HG02840 (cell line): ENCODE data around the gene HLF.

Experiments used
- ATAC-seq: cut with Tn5 transposase; IDR thresholded peaks from one replicate; pipeline ENCODE4 v1.9.1; 2021; ENCODE audit warnings: mild to moderate bottlenecking, moderate library complexity, moderate number of reproducible peaks; ENCODE audit not compliant: unreplicated experiment, low FRiP score

HLF gene

DNA sequence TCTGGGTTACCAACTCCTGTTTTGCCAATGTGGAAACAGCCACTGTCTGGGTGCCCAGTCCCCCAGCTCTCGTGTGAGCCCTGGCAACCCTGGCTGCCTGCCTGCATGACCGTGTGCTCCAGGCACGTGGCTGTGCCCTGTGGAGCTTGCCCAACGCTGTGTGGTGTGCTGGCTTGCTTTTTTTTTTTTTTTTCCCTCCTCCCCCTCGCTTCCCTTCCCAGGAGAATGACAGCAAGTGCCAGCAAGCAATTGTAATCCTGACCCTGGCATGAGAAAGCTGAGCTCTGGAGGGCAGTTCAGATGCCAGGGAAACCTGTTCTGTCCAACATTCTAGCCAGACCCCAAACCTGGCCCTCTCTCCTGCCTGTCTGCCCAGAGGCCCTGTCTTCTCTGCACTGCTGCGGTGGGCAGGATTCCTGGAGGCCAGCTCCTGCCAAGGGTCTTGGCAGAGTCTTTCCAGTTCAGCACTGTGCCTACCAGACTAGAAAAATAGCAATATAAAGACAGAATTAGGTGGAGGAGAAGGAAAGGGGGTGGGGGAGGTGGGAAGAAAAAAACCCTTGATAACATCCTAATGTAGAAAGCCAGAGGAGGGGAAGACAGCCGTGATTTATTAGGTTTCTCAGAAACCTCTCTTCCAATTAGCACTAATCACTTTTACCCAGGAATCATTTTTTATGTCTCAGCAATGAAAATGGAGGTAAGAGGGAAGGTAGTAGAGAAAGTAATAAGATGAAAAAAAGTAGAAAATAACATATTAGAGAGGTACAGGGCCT lies 9.0 kb downstream of the HLF start:
- no peak for ATAC-seq

DNA sequence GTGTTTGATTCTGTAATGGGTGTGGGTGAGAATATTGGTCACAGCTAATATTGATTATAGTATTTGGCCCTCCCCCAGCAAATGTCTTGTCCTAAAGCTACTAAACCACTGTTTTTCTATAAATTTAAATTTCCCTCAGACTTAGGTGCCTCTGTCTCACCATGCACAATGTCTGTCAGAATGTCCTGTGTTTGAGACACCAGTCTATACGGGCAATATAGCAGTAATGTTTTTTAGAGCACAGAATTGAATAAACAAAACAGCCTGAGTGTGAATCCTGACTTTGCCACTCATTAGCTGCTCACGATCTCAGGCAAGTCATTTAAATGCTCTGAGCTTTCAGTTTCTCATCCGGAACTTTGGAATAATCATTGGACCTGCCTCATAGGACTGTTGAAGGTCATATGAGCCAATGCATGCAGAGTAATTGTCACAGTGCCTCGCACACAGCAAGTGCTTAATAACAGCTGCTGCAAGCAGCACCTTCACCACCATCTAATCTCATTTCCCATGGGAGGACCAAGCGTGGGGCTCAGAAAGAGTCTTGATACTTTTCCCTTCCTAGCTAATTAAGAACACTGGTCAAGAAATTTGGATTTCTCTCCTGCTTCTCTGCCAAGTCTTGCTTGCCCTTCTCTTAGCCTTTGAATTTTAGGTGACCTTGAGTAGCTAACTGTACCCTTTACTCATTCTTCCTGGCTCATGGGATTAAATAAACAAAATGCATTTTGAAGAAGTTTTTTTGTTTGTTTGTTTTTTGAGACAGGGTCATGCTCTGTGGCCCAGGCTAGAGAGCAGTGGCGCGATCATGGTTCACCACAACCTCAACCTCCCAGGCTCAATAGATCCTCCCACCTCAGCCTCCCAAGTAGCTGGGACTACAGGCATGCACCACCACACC lies 9.8 kb downstream of the HLF start:
- no peak for ATAC-seq

DNA sequence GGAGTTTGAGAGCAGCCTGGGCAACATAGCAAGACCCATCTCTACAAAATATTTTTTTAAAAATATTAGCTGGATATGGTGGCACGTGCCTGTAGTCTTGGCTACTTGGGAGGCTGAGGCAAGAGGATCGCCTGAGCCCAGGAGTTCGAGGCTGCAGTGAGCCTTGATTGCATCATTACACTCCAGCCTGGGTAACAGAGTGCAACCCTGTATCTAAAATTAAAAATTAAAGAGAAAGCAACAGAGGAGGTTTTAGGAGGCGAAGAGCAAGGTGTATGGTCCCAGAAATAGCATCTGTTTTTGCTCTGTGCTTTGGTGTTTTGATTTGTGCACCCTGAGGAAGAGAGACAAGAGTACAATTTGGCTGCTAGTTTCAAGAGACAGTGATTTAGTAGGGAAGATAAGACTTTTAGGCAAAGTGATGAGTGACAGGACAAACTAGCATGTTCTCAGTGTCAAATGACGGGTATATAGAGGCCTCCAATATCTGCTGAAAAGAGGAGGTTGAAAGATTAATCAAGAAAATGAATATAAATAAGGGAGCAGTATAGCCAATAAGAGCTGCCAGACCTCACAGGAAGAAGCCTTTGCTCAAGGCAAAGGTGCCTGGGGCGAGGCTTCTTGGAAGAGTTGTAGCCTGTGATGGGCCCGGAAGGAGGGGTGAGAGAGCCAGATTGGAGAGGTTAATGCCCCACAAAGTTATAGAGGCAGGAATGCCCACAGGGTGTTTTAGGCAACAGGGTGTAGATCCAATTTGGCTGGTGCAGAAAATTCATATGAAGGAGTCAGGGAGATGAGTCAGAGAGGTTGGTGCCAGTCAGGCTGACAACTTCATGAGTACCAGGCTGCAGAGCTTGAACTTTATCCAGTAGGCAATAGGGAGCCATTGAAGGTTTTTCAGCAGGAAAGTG lies 11.4 kb downstream of the HLF start:
- ATAC-seq, result no peak

DNA sequence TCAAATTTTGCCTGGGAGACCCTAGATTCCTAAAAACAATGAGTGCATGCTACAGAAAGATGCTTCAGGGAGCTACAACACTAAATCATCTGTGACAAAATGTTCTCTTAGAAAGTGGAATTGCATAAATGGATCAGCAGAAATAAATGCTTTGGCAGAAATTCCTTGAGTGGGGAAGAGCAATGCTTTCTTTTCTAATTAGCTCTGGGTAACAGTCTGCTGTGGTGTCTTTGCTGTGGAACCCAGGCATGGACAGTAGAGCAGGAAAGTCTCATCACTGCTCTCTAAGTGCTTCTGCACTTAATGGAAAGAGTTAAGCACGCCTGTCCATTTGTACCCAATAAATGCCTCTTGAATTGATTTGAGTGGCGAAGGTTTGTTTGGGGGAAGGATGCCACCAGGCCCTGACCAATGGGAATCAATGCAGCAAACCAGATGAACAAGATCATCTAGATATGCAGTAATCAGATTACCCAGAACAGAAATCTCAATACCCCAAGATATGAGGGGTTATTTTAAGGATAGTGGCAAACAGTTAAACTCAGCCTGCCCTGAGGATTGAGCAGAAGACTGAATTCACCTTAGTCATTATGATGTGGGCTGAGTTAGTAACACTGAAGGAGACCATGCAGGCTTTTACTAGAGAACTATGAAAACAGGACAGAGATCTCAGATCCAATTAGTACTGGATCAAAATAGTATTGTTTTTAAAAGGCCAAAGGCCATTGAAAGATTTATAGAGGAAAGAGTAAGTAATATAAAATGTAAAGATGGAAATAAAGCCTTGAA lies 13.6 kb downstream of the HLF start:
- no peak for ATAC-seq

DNA sequence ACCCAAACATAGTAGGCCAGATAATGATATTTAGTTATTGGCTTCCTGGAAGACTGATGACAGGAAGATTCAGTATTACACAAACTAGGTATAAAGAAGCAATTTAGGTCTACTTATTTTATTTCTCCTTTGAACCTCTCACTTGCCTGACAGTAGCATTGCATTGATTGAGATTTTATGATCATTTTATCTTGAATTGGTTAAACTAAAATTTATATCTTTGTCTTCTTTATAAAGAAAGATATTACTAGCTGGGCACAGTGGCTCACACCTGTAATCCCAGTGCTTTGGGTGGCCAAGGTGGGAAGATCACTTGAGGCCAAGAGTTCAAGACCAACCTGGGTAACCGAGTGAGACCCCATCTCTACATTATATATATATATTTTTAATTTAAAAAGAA lies 14.4 kb downstream of the HLF start:
- ATAC-seq, result no peak

DNA sequence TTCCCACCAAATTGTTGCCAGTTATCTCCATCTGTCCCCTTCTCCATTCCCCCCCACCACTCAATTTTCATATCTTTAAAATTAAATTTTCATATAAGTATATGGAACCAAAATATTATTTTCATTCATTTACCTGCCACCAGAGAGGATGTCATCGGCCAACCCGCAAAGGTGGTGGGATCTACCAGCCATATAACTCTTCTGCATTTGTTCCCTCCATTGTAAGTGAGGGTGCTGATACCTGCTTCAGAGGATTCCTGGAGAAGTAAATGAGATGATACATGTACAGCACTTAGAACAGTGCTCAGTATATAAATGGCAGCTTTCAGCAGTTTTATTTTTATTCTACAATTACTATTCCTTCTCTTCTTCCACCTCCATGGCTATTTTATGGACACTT lies 15.0 kb downstream of the HLF start:
- no peak for ATAC-seq

DNA sequence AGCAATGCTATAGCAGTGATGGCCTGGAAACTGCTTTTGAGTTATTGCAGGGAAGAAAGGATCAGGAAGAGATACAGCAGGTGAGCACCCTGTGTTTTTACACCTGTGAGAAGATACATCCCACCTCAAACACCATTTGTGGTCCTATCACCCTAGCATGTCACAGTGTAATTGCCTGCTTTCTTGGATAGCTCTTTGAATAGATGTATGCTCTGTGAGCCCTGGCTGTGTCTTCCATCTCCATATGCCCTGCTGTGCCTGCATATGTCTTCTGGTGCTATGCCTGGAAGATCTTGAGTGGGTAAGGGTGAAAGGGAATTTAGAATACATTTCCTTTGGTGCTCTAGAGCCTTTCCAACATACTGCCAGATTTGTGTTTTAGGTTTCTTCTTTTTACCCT lies 15.5 kb downstream of the HLF start:
- ATAC-seq, result no peak

DNA sequence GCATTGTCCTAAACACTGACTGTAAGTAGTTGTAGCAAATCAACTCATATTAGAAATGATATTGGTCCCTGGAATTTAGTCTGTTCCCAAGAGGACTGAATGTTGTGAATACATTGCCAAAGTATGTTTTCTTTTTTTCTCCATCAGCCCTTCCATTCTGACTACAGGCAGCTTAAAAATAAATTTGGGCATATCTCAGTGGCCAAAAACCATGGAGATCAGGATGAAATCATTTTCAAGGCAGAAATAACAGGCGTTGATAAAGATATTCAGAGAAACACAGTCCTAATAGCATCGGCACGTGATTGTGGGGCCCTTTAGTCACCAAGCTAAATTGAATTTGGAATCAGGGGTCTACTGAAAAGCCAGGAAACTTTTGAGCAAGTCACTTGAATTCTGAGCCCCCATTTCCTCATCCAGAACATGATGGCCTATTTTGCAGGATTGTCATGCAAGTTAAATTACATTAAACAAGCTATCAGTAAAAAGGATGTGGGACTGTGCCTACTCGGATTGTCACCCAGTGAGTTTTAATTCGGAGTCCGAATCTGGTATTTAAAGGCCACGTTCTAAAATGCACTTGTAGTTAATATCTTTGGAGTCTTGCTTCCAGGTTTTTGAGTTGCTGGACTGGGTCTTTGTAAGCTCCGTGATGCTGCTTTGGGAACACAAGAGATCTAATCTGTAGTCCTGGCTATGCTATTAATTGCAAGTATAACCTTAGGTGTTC lies 17.1 kb downstream of the HLF start:
- no peak for ATAC-seq

DNA sequence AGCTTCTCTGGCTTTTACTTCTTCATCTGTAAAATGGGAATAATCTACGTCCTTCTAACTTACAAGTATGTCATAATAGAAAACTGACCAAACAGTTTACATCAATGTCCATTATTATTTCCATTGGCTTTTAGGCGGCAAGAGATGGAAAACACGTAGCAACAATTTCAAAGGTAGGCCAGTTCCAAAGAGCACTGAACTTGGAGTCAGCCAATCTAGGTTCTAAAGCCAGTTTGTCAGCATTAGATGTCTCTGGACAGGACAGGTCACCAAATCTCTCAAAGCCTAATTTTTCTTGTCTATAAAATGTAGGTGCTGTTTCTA lies 17.6 kb downstream of the HLF start:
- ATAC-seq, result no peak

DNA sequence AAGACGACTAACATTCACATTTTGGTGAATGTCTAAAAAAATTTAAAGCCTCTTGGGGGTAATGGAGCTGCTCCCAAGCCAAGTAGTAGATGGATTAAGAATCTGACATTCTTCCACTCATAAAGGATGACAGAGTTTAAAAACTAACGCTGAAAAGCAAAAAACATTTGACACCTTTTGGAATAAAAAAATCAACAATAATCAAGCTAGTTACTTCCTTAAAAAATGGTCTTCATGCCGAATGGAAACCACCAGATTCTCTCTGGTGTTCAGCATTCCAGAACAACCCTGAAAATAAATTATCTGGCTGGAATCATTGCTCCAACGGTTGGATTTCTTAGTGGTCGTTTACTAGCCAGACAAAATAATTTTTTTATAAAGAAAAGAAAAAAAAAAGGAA lies 18.0 kb downstream of the HLF start:
- ATAC-seq, result no peak

DNA sequence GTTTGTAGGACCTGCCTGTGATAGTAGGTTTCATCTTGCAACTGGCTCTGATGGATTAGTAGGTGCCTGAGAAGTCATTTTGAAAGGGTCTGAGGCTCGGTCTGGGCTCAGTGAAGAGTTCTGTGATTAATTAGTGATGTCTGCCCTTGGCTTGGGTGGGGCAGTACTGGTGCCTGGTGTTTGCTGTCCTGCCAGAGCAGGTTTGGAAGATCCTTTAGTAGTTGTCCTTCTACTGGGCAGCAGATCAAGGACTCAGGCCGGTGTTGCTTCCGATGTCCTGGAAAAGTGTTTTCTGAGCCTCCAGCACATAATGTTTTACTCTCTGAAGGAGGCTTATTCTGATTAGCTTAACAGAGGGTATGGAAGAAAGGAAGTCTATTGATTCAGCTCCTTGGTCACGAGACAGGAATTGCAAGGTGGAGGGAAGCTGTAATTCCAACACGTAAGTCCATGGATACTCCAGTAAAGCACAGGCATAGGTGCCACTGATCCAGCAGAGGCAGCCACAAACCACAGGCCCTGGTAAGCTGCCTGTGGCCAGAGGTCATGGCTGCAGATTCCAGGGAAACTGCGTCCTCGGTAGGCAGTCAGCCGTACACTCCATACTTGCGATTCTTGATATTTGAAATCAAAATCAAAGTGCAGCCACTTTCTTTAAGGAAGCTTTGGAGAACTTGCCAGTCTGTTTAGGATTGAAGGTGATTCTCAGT lies 18.7 kb downstream of the HLF start:
- no peak for ATAC-seq

DNA sequence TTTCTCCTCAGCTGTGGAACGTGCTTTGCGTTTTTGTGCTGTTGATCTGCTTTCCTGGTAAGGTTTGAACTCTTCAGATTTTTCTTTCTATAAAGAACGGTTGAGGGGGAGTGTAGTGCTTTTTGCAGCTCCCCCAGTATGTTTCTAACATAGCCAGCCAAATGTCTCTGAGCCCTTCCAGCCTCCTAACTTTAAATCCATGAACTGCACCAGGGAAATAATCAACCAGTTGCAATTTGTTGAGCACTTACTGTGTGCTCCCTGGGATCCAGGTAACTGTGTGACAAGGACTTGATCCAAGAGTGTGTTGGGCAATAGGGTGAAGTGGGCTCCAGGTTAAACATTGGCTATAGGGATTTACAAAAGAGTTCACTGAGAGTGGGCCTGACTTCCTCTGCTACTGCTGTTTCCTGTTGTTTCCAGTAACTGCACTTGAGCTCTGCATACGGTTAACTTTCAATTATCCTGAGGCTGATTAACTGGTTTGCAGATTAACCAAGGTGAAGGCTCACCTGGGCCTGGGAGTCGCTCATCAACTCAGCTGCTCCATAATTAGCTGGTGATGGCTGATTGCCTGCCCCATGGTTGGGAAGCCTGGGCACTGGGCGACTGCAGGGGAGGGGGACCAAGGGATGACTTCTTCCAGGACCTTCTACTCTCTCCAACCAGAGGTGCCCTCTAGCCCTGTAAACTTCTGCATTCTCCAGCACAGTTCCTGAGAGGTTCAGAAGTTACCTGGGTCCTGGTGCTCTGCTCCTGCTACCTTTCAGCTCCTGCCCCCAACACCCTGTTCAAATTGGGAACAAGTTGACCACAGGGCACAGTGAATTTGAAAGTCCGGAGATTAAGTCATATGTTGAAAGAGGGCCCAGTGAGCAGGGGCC lies 19.5 kb downstream of the HLF start:
- ATAC-seq, result no peak

DNA sequence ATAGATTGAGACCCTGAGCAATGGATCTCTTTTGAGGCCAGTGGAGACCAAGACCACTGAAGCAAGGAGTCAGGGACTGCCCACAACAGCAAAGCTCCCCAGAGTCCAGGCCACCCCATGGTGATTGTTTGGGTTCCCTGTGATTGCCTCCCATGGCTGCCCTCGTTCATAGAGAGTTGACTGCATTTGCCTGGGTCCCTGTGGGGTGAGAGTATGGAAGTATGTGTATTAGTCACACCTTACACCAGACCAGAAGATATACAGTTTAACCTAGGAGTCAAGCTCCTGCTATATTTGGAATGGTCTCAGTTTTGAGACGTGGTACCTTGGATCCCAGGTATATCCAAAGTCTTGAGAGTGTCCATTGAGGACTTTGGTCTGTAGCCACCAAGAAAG lies 20.2 kb downstream of the HLF start:
- no peak for ATAC-seq

DNA sequence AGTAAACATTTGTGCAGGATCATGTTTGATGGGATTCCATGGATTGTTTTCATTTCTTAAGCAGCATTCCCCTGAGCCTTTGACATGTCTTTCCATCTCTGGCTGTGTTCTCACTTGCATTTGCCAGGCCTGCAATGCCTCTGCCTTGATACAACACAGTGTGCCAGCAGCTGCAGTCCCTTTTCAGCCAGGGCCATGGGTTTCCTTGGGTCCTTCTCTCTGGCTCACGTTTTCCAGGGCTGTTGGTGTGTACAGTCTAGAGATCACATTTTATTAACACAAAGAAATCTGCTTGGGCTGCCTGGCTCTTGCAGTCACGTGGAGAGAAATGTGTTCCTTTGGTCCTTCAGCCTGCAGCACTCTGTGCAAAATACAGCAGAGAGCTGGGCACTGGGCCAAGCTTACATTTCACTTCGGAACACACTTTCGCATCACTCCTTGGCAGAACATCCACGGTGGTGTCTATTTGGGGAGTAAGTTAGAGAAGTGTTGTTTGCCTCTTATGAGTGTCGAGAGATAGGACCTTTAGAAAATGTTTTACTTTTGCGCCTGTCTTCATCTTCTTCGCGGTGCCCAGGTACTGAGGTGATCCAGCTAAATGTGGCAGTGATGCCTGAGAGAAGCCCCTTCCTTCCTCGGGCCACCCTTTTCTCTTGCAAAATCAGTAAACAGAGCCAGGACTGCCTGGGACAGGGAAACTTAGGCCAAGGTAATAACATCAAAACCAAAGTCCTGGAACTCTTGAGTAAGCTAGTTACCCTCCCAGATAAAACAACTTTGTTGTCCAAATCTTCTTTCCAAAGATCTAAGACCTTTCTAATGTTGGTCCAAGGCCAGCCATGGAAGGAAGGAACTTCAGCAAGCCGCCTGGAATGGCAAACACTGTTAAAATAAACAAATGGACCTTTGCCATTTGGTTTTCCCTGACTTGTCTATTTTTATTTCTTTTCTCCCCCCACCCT lies 20.9 kb downstream of the HLF start:
- no peak for ATAC-seq

DNA sequence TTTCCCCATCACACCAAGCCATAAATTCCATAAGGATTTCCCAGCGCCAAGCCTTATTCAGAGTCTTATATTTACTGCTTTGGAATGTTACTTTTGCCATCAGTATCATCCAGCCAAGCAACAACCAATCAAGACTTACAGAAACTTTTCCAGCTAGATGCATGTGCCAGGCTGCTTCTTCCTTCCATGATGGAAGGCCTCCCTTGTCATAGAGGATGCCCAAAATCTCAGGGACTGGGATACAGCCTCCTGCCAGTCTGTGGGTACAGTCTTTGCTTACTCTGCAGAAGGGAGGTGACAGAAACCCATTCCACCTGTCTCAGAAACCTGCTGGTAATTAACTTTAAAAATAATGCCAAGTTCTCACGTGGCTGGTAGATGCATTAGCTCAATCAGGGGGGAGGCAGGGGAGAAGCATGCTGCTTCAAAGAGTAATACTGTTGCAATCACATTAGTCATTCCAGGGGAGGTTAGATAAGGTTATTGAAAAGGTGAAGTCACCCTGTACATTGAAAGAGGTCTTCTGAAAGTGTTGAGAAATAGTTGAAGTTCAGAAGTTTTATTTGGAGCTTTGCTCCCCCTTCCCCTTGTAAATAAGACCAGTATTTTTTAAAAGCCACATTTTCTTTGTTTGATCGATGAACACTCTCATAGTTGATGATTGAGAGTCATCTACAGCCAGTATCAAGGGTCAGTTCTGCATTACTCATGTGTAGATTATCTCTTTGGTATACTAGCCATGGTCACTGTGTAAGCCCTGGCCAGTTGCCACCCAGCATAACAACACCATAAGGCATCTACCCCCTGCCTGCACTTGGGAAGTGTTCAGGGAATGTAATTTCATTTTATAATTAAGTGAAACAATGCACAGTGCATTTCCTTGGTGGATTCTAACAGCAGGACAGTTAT lies 22.2 kb downstream of the HLF start:
- ATAC-seq, result no peak
